GM15510 (cell line): ENCODE data around the gene TXNRD3.

ENCODE experiments used
- POLR2A ChIP-seq: IDR thresholded peaks from 3 replicates; pipeline ENCODE4 v1.6.1; 2011; ENCODE audit warnings: borderline replicate concordance; ENCODE audit not compliant: insufficient read length; ENCODE audit errors: extremely low read depth

The TXNRD3 gene

DNA sequence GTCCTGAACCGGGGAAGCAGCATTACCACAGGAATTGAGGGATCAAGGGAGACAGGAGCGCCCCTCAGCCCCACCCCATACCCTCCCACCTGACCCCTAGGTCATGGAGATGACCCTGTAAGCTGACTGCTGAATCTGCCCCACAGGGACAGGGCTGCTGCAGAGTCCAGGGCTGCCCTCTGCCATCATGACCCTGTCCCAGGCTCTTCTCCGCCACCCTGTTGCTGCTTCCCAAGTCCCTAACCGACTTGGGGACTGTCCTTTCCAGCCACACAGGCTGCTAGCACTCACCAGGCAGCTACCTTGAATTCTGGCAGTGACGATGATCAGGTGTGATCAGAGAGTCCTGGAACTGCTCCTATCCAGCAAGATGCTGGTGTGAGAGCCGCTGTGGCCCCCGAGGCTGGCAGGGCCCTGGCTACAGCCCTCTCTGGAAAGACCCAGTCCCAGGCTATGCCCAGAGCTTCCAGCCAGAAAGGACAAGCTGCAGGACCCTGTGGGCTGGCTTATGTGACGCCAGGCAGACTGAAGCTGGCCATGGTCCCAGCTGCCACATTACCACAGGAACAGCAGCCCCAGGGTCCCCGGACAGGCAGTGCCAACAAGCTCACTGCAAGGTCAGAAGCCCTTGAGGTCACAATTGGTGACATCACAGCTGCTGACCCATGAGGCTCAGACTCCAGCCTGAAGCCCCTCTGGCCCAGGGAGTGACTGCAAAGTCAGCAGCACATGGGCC lies 96.4 kb downstream of the TXNRD3 start, which contains the start of gene C3orf22:
Gene C3orf22 (minus strand): TSS at position 597 of the 736 bp plus-strand sequence. CDS start 5,542 bp downstream, outside the sequence.
- TF ChIP-seq POLR2A, result no peak

DNA sequence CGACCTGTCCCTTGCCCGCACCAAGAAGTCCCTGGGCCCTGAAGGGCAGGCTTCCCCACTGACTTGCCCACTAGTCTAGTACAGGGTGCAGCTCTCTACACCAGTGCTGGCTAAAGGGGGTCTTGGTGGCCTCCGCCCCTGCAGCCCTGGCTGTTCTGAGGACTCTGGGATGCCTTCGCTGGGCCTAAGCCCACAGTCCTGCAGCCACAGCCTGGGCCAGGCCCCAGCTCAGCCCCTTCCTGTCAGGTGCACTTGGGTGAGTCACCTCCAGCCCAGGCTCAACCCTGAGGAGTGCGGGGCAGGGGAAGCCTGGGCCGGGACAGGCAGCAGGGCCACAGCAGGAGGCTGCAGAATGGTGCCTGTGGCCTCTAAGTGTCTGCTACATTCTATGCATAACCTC lies 97.2 kb downstream of the TXNRD3 start:
- TF ChIP-seq POLR2A, result no peak

DNA sequence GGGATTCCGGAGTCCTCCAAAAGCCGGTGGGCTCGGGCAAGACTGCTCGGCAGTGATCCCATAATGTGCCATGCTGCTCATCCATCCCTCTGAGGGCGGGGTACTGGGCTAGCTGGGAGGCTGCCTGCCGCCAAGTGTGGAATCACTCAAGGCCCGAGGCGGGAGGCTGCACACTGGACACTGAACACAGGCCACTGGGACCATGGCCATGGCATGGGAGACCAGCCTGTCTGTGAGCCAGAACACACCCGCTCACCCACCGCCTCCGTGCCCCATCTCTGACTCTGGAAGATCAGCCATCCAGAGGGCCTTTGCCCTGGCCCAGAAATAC lies 97.5 kb downstream of the TXNRD3 start:
- TF ChIP-seq POLR2A, result no peak
